A549 (cell line): ENCODE measurements around the gene CEP126.

ENCODE experiments used
- POLR2A ChIP-seq: IDR thresholded peaks from 2 replicates; pipeline ENCODE4 v1.6.1; 2012; ENCODE audit warnings: mild to moderate bottlenecking, low read length
- TF ChIP-seq, protein P1 (sequence below): IDR thresholded peaks from 2 replicates; pipeline ENCODE4 v1.6.1; 2012; ENCODE audit warnings: low read depth, borderline replicate concordance

GRCh38 chr11:101881586-101881985 lies 33.2 kb upstream of the CEP126 start:
- TF ChIP-seq, protein P1, sequence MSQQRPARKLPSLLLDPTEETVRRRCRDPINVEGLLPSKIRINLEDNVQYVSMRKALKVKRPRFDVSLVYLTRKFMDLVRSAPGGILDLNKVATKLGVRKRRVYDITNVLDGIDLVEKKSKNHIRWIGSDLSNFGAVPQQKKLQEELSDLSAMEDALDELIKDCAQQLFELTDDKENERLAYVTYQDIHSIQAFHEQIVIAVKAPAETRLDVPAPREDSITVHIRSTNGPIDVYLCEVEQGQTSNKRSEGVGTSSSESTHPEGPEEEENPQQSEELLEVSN, result no peak
- TF ChIP-seq POLR2A, result no peak
